ENCODE data around the gene NAAA. TPM values are rescaled to one million over a fixed set of nuclear protein-coding genes. Genes with fewer than 3 reads are reported as not detected.

Gene NAAA
- total RNA-seq, 1 experiment from 2014 or later, result 4.3 TPM

Other genes starting within 250 kb of the NAAA start
- gene USO1, start 216.4 kb downstream of the NAAA start, total RNA-seq (2014; rRNA removed; shearing (Covaris generic)), result 63.4 and 70.9 TPM in 2 replicates
- not detected in 2 replicates for gene PPEF2, start 38.6 kb downstream of the NAAA start, total RNA-seq (2014; rRNA removed; shearing (Covaris generic))
- gene SDAD1, start 49.9 kb upstream of the NAAA start, total RNA-seq (2014; rRNA removed; shearing (Covaris generic)), result 22.6 and 32.2 TPM in 2 replicates
- gene CXCL9, start 66.5 kb upstream of the NAAA start, total RNA-seq (2014; rRNA removed; shearing (Covaris generic)), result not detected in 2 replicates
- 0.41 and 1.1 TPM in 2 replicates for gene CXCL10, start 82.5 kb upstream of the NAAA start, total RNA-seq (2014; rRNA removed; shearing (Covaris generic))
- not detected in 2 replicates for gene CXCL11, start 95.1 kb upstream of the NAAA start, total RNA-seq (2014; rRNA removed; shearing (Covaris generic))
- 0.14 and 0.25 TPM in 2 replicates for gene ART3, start 133.7 kb upstream of the NAAA start, total RNA-seq (2014; rRNA removed; shearing (Covaris generic))
- gene NUP54, start 207.4 kb upstream of the NAAA start, total RNA-seq (2014; rRNA removed; shearing (Covaris generic)), result 56.3 and 68.6 TPM in 2 replicates